ENCODE data around the gene CD274. TPM values are rescaled to one million over a fixed set of nuclear protein-coding genes. Genes with fewer than 3 reads are reported as not detected.
A peak's percentile ranks its signal among the peaks of the same experiment; 100 is the strongest.
"Not testable (repeated sequence)": the region's sequence is repeated elsewhere in the genome, so short reads cannot be mapped to it uniquely, and the experiment has no call there.

Gene CD274
- total RNA-seq, 8 experiments from 2014 or later = 0.16 to 2.0 (median 0.70) TPM

DNA sequence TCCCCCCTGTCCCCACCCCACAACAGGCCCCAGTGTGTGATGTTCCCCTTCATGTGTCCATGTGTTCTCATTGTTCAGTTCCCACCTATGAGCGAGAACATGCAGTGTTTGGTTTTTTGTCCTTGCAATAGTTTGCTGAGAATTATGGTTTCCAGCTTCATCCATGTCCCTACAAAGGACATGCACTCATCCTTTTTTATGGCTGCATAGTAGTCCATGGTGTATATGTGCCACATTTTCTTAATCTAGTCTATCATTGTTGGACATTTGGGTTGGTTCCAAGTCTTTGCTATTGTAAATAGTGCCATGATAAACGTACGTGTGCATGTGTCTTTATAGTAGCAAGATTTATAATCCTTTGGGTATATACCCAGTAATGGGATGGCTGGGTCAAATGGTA lies 44.4 kb downstream of the CD274 start:
- H3K4me1 ChIP-seq (replicated peaks in 1 of 2); ATAC-seq (replicated peaks in 6 of 8); H3K27ac ChIP-seq; in situ Hi-C loops (cut with MboI; ENCODE audit: low pct_unique_long_range_greater_than_20kb in 2 of 9, low sequenced_read_pairs in 9 of 9, unreplicated experiment in 9 of 9); H3K4me3 ChIP-seq: not testable (repeated sequence)
- WGBS, 10 experiments = 80 to 100% (median 91%) methylated on average over 1 to 2 of the region's 3 CpGs; no CpG with 5 or more reads in 6 of the 10 experiments

DNA sequence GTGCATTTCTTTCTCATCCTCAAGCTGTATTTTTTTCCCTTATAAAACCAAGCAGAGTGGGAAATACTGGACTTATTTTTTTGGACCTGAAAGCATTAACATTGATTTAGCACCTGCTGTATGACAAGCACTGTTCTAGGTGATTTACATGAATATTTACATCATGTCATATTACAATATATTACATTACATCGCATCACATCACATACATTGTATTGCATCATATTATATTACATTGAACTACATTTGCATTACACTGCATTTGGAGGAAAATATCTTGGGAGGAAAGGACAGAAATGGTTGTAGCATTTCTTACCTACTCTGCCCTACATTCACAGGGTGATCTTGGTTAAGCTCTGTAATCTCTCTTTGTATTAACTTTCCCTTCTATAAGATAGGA lies 48.8 kb downstream of the CD274 start:
- Histone ChIP-seq H3K4me3 (no peak overlapping the region), H3K27ac (no peak overlapping the region), H3K4me1 (replicated peaks in 1 of 2) (no peaks in the 10 kb centered on the region)
- WGBS, 10 experiments = 38 to 100% (median 80%) methylated on average over 1 of the region's 1 CpG; no CpG with 5 or more reads in 1 of the 10 experiments
- peak in 1 of 8 experiments; percentile 50 for ATAC-seq (replicated peaks in 6 of 8)
- in situ Hi-C loops (cut with MboI; ENCODE audit: low pct_unique_long_range_greater_than_20kb in 2 of 9, low sequenced_read_pairs in 9 of 9, unreplicated experiment in 9 of 9) = no loop called here

DNA sequence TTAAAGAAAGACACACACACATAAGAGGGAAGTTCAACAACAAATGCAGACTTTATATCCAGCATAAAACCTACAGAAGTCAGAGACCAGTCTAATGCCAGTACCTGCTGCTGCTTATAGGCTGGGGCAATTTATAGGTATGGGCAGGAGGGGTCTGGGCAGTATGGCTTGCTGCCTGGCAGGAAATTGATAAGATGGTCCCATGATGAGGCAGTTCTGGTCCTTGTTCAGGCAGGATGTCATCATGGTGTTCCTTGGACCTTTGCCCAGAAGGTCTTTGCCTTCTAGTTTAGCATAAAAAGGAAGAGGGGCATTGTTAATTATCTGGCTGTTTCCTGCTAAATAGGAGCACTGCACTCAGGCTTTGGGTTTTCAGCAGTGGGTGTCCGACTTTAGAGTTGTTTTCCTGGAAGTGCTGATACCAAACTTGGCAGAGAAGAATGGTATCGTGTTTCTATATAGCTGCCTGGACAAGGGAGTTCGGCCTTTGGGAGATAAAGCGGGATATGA lies 49.6 kb downstream of the CD274 start:
- ATAC-seq (replicated peaks in 6 of 8) = no peak
- 70 to 100% (median 83%) methylated on average over 1 to 4 of the region's 4 CpGs; no CpG with 5 or more reads in 3 of the 10 experiments for WGBS, 10 experiments

DNA sequence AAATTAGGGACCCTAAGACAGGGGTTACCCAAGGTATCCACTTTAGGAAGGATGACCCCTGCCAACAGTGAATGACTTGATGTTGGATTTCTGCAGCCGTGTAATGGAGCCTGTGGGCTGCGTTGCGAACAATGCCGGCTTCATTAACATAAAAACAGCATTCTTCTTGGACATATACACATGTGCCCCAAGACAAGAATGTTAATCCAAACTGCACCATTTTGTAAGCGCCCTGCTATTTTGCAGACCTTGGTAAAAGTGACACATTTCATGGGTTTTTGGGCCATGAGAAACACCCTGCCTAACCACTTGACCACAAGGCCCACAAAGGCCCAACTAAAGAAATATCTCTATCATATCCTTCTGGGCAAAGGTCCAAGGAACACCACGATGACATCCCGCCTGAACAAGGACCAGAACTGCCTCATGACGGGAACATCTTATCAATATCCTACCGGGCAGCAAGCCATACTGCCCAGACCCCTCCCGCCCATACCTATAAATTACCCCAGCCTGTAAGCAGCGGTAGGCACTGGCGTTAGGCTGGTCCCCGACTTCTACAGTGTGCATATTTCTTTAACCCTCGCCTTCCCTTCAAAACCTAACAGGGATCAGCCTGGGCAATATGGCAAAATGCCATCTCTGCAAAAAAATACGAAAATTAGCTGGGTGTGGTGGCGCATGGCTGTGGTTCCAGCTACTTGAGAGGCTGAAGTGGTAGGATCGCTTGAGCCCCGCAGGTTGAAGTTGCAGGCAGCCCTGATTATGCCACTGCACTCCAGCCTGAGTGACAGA lies 50.3 kb downstream of the CD274 start:
- no peaks in the 10 kb centered on the region for H3K4me1 ChIP-seq (replicated peaks in 1 of 2)
- ATAC-seq (replicated peaks in 6 of 8) = no peak
- no peak overlapping the region for H3K27ac ChIP-seq
- in situ Hi-C loops (cut with MboI; ENCODE audit: low pct_unique_long_range_greater_than_20kb in 2 of 9, low sequenced_read_pairs in 9 of 9, unreplicated experiment in 9 of 9) = no loop called here
- WGBS, 10 experiments = 60 to 100% (median 84%) methylated on average over 3 to 10 of the region's 18 CpGs; no CpG with 5 or more reads in 1 of the 10 experiments
- H3K4me3 ChIP-seq = no peak overlapping the region

More for the DNA sequence above, 49.6 kb downstream of the CD274 start:
- in situ Hi-C loops (cut with MboI; ENCODE audit: low pct_unique_long_range_greater_than_20kb in 2 of 9, low sequenced_read_pairs in 9 of 9, unreplicated experiment in 9 of 9) = no loop called here
- Histone ChIP-seq H3K4me1 (replicated peaks in 1 of 2) (no peaks in the 10 kb centered on the region), H3K27ac (no peak overlapping the region), H3K4me3 (no peak overlapping the region)

DNA sequence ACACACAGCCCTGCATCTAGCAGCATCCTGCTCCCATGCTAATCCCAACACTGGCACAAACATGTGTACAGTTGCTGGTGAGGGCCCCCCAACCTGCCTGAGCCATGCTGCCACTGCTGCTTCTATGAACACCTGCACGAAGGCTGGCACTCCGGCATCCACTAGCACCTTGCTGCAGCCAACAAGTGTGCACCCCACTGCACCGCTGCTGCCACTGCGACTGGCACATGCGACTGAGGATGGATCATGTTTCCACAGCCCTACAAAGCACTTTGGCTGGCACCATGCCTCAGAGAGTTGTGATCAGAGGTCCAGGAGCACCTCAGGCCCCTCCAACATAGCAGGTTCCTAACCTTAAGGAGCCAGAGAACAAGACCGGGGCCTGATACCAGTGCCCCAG lies 52.2 kb downstream of the CD274 start:
- H3K27ac ChIP-seq = no peak overlapping the region

DNA sequence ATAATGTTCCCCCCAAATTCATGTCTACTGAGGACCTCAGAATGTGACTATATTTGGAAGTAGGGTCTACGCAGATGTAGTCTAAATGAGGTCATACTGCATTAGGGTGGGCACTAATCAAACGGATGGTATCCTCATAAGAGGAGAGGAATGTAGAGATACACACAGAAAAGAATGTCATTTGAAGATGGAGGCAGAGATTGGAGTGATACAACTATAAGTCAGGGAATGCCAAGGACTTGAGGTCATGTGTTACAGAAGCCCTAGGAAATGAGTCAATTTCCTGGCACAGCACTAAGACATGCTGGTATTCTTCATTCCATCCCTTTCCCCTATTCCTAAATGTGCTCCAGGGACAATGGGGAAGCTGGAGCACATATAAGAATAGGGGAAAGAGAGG lies 59.2 kb downstream of the CD274 start:
- no peak overlapping the region for H3K4me3 ChIP-seq
- WGBS, 10 experiments = 0 to 89% (median 37%) methylated on average over 1 to 2 of the region's 2 CpGs; no CpG with 5 or more reads in 4 of the 10 experiments
- no peak overlapping the region for H3K27ac ChIP-seq
- peak in 2 of 8 experiments; percentile 62 to 81 for ATAC-seq (replicated peaks in 6 of 8)
- no peaks in the 10 kb centered on the region for H3K4me1 ChIP-seq (replicated peaks in 1 of 2)
- in situ Hi-C loops (cut with MboI; ENCODE audit: low pct_unique_long_range_greater_than_20kb in 2 of 9, low sequenced_read_pairs in 9 of 9, unreplicated experiment in 9 of 9) = no loop called here

More for the DNA sequence above, 52.2 kb downstream of the CD274 start:
- ATAC-seq (replicated peaks in 6 of 8) = no peak
- Histone ChIP-seq H3K4me1 (replicated peaks in 1 of 2) (no peaks in the 10 kb centered on the region), H3K4me3 (no peak overlapping the region)
- 67 to 100% (median 93%) methylated on average over 1 to 5 of the region's 6 CpGs; no CpG with 5 or more reads in 4 of the 10 experiments for whole genome bisulfite sequencing, 10 experiments
- in situ Hi-C loops (cut with MboI; ENCODE audit: low pct_unique_long_range_greater_than_20kb in 2 of 9, low sequenced_read_pairs in 9 of 9, unreplicated experiment in 9 of 9) = no loop called here

DNA sequence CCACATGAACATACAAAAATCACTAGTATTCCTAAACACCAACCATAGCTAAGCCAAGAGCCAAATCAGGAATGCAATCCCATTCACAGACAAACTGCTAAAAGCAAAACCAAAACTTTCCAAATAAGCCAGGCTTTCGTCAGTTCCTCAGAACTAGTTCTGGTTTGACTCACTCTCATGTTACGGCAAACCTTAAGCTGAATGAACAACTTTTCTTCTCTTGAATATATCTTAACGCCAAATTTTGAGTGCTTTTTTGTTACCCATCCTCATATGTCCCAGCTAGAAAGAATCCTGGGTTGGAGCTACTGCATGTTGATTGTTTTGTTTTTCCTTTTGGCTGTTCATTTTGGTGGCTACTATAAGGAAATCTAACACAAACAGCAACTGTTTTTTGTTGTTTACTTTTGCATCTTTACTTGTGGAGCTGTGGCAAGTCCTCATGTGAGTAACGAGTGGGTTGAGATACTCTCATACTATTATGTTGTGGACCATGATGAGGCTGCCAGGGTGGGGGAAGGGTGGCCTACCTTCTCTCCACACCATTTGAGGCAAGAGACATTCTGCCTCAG lies 60.1 kb downstream of the CD274 start, which contains the start of gene PDCD1LG2:
Gene PDCD1LG2 (plus strand): TSS at position 172 of the 572 bp plus-strand sequence. CDS start 12,016 bp downstream, outside the sequence.
- WGBS, 10 experiments = 0 to 100% (median 80%) methylated on average over 1 to 4 of the region's 4 CpGs
- peak in 2 of 8 experiments; percentile 64 to 70 for ATAC-seq (replicated peaks in 6 of 8)
- in situ Hi-C loops (cut with MboI; ENCODE audit: low pct_unique_long_range_greater_than_20kb in 2 of 9, low sequenced_read_pairs in 9 of 9, unreplicated experiment in 9 of 9) = no loop called here
- no peaks in the 10 kb centered on the region for H3K4me1 ChIP-seq (replicated peaks in 1 of 2)
- H3K4me3 ChIP-seq = no peak within 1 kb of the TSS
- no peak within 1 kb of the TSS for H3K27ac ChIP-seq

DNA sequence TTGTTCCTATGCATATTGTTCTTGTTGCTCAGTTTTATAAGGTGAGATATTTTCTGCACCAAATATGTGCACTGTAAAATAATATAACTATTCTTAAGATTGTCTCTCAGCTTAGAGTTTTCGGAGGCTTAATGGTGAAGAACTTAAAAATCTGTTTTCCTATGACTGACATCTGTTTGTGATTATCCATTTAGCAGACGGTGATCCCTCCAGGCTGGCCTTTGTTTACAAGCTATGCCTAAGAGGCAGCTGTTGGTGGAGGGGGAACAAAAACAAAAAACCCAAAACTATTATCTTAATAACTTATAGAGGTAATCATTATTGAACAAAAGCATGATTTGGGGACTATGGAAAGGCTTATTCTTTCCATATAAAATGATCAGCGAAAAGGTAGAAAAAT lies 60.6 kb downstream of the CD274 start:
- H3K4me3 ChIP-seq = no peak overlapping the region
- ATAC-seq (replicated peaks in 6 of 8) = no peak
- WGBS, 10 experiments = 11 to 100% (median 85%) methylated on average over 1 to 3 of the region's 3 CpGs
- in situ Hi-C loops (cut with MboI; ENCODE audit: low pct_unique_long_range_greater_than_20kb in 2 of 9, low sequenced_read_pairs in 9 of 9, unreplicated experiment in 9 of 9) = no loop called here
- no peak overlapping the region for H3K27ac ChIP-seq
- H3K4me1 ChIP-seq (replicated peaks in 1 of 2) = no peaks in the 10 kb centered on the region

DNA sequence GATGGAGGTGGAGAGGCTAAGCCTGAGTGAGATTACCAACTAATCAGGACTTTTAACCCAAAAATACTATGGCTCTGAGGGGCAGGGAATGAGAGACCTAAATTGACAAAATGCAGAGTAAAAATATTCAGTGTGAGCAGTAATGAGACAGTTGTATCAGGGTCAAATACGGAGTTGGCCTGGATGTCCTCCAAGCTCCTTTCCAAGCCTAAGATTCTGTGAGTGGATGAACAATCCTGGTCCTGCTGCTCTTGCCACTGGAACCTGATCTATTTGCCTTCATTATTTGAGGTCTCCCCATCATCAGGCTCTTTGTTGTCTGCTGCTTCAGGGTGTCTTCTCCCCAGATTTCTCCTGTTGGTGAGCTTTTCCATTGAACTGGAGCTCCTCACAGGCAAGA lies 61.1 kb downstream of the CD274 start:
- no peak overlapping the region for H3K4me3 ChIP-seq
- in situ Hi-C loops (cut with MboI; ENCODE audit: low pct_unique_long_range_greater_than_20kb in 2 of 9, low sequenced_read_pairs in 9 of 9, unreplicated experiment in 9 of 9) = no loop called here
- ATAC-seq (replicated peaks in 6 of 8) = no peak
- WGBS, 10 experiments = 29 to 100% (median 100%) methylated on average over 1 of the region's 1 CpG; no CpG with 5 or more reads in 5 of the 10 experiments
- H3K4me1 ChIP-seq (replicated peaks in 1 of 2) = no peaks in the 10 kb centered on the region
- H3K27ac ChIP-seq = no peak overlapping the region

DNA sequence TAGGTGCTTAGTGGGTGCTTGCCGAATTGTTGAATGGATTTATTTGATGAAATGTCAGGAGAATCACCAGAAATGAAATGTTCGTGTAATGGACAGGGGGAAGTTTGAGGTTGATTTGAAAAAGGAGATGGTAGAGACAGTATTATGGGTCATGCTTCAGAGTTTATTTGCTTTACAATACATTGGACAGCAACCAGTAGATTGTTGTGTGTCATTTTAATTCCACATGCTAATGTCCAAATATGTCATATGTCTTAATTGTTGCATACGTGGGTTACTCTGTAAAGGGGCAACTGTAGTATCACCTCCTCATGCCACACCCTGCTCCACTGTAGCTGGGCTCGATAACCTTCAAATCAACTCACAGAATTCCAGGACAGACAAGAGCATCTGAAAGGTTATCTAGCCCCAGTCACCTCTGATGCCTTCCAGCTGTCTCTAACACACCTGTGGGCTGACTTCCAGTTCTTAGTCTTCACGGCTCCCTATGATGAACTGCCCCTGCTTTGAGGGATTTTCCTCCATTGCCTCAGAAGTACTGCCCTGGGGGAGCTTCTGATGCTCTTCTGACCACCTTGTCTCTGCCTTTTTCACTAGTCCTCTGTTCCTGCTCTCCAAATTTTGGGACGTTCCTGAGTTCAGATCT lies 61.7 kb downstream of the CD274 start:
- in situ Hi-C loops (cut with MboI; ENCODE audit: low pct_unique_long_range_greater_than_20kb in 2 of 9, low sequenced_read_pairs in 9 of 9, unreplicated experiment in 9 of 9) = no loop called here
- 22 to 85% (median 72%) methylated on average over 1 to 6 of the region's 6 CpGs for WGBS, 10 experiments
- ATAC-seq (replicated peaks in 6 of 8) = no peak
- H3K27ac ChIP-seq = no peak overlapping the region
- H3K4me3 ChIP-seq = no peak overlapping the region
- H3K4me1 ChIP-seq (replicated peaks in 1 of 2) = no peaks in the 10 kb centered on the region

DNA sequence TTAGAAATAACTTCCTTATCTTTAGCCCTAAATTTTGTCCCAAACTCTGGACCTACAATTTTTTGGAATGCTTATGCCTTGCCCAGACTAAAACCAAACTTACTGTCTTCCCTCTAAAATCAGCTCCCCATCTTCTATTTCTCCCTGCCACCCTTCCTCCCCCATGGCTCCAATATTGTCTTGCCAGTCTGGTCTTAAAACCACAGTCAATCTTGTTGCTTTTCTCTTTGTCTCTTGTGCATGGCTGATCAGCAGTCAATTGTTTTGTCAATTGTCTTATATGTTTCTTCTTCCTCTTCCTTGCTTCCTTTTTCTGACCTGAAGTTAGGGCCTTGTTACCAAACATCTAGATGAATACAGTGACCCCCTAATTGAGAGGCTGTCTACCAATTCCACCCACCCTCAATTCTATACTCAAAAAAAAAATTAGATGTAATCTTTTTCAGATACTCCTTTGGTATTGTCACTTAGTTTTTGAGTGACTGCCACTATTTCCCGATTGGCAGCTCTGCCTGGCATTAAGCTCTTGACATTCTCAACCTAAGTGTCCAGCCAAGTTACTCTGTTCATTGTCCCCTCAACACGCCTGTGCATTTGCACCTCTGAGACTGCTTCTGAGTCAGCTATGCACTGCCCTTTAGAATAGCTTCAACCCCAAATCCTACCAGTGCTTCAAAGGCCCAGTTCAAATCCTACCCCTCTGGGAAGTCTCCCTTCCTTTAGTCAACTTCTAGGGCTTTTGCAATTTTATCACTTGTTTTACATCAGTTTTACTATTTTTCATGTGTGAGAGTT lies 62.5 kb downstream of the CD274 start:
- in situ Hi-C loops (cut with MboI; ENCODE audit: low pct_unique_long_range_greater_than_20kb in 2 of 9, low sequenced_read_pairs in 9 of 9, unreplicated experiment in 9 of 9) = no loop called here
- ATAC-seq (replicated peaks in 6 of 8) = no peak
- Histone ChIP-seq H3K27ac (no peak overlapping the region), H3K4me3 (no peak overlapping the region), H3K4me1 (replicated peaks in 1 of 2) (no peaks in the 10 kb centered on the region)
- WGBS, 10 experiments = 8 to 100% (median 74%) methylated on average over 1 to 2 of the region's 2 CpGs; no CpG with 5 or more reads in 2 of the 10 experiments

DNA sequence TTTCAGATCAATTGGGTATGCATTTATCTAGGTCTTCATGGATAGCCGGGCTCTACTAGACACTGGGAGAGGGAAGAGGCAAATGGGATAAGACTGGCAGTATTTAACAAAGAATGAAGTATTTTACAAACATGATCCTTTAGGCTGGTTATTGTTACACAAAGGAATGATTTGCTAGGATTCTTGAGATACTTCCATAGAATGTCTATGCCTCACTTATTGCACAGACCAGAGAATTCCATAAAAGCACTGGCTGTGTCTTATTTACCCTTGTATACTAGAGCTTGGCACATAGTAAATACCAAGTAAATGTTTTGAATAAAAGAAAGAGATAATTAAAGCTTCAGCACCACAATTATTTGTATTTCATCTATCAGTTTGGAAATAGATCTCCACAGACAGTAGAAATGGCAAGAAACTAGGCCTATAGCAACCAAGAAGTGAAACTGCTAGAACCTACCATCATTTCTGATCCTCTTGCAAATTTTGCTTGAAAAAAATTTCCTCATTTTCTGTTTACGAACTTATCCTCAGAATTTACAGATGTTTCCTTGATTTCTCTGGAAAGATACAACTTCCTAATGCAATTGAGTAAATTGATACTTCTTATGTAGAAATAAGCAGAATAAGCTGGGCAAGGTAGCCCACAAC lies 63.7 kb downstream of the CD274 start:
- WGBS, 10 experiments = 71 to 100% (median 85%) methylated on average over 1 to 2 of the region's 2 CpGs
- in situ Hi-C loops (cut with MboI; ENCODE audit: low pct_unique_long_range_greater_than_20kb in 2 of 9, low sequenced_read_pairs in 9 of 9, unreplicated experiment in 9 of 9) = no loop called here
- Histone ChIP-seq H3K4me1 (replicated peaks in 1 of 2) (no peaks in the 10 kb centered on the region), H3K4me3 (no peak overlapping the region), H3K27ac (no peak overlapping the region)
- ATAC-seq (replicated peaks in 6 of 8) = no peak

Data from motor neuron (in vitro differentiated cells).